Heart right ventricle (tissue), 16 donors: Measurements from ENCODE around the gene PNP. TPM values are rescaled to one million over a fixed set of nuclear protein-coding genes. Genes with fewer than 3 reads are reported as not detected.

Source experiments
- ATAC-seq, 8 donors: fragments of 200-7000 bp; cut with Tn5 transposase; one replicate each; pipeline ENCODE4 v1.9.1; 2020; ENCODE audit warnings: mild to moderate bottlenecking in 8 of 8, moderate library complexity in 8 of 8, moderate number of reproducible peaks in 1 of 8
- DNase-seq, 2 donors: peaks; one replicate each; pipeline ENCODE4 v3.0.0-alpha.2; 2020
- H3K27ac ChIP-seq, 10 donors: fragments of 200-600 bp; sonication (generic) in 2 of 10; one replicate each; pipeline versions ENCODE4 v1.5.0 to v1.8.0; 2020 to 2022; ENCODE audit warnings: mild to moderate bottlenecking in 3 of 10
- H3K27me3 ChIP-seq, 7 donors: fragments of 200-600 bp; one replicate each; pipeline ENCODE4 v1.8.0; 2021 to 2022; ENCODE audit warnings: mild to moderate bottlenecking in 2 of 7
- H3K36me3 ChIP-seq, 9 donors: fragments of 200-600 bp; sonication (generic) in 1 of 9; one replicate each; pipeline versions ENCODE4 v1.5.0 to v1.8.0; 2020 to 2022; ENCODE audit warnings: mild to moderate bottlenecking in 2 of 9
- H3K4me1 ChIP-seq, 9 donors: fragments of 200-600 bp; sonication (generic) in 1 of 9; one replicate each; pipeline versions ENCODE4 v1.5.0 to v1.8.0; 2020 to 2022; ENCODE audit warnings: mild to moderate bottlenecking in 4 of 9
- H3K4me3 ChIP-seq, 10 donors: fragments of 200-600 bp; sonication (generic) in 2 of 10; one replicate each; pipeline versions ENCODE4 v1.5.0 to v1.8.0; 2020 to 2022; ENCODE audit warnings: mild to moderate bottlenecking in 7 of 10, moderate library complexity in 2 of 10
- H3K9me3 ChIP-seq, 11 donors: fragments of 200-600 bp in 10 of 11; sonication (generic) in 2 of 11; one replicate each; pipeline versions ENCODE4 v1.5.0 to v1.8.0; 2013 to 2022; ENCODE audit warnings: mild to moderate bottlenecking in 2 of 11, control low read depth in 1 of 11, moderate library complexity in 1 of 11
- CTCF ChIP-seq, 9 donors: fragments of 200-600 bp; sonication (generic) in 2 of 9; IDR thresholded peaks; one replicate each; pipeline versions ENCODE4 v1.5.0 to v1.8.0; 2021 to 2022; ENCODE audit warnings: antibody characterized with exemption in 9 of 9, mild to moderate bottlenecking in 5 of 9, moderate library complexity in 1 of 9
- WGBS, 2 donors: extraction: QIAGEN DNeasy Blood & Tissue Kit; methylation state at CpG; one replicate each; pipeline ENCODE4 v1.1.7; 2013; ENCODE audit warnings: inconsistent platforms in 1 of 2; 5-methylcytosine and 5-hydroxymethylcytosine counted together
- intact Hi-C, 10 donors: fragments of 100-400 bp; cut with DNase I; formaldehyde crosslinking; loops; one replicate each; pipeline versions ENCODE4 v1.11.1 to v1.14.2; 2022
- polyA plus RNA-seq, 2 donors: library from polyadenylated mRNA; stranded (reverse); fragments of 200-250 nt; gene quantifications; one replicate each; pipeline ENCODE4 v1.2.3, GENCODE V29; 2013
- total RNA-seq, 10 donors: library from RNA; stranded (reverse); fragmentation: NEBNext Ultra II Directional in 3 of 10; extraction: Animal tissue kit (Norgen Biotek cat#: 25700) in 3 of 10; gene quantifications; one replicate each; pipeline versions ENCODE4 v1.2.1 to v1.2.4, GENCODE V29; 2021 to 2023
- donor health status: Arrhythmogenic right ventricular cardiomyopathy.
- donor health status: ischemic (EF 13 %, LVEDD 7.1; RV severe dilation, severe dysfunction).
- donor health status: healthy with polysubstance abuse.
- donor health status: DM: no; HTN: yes; CAD: no.
- donor health status: DM: no; HTN: no; CAD: no.
- donor health status: ischemic (EF 25% LVEDD 6.9; RV normal size, moderate dysfunction).
- donor health status: ischemic (EF 25% LVEDD 5.7; RV mildly dilated, moderate dysfunction).
- donor health status: healthy.
- donor health status: DM: yes; HTN: yes; CAD: no.
- donor health status: Ischemic cardiomyopathy.
- donor health status: ischemic (EF 35%, LVEDD 5.7; RV mildly dilated, moderate dysfunction).
- donor health status: nonischemic (EF 11% LVEDD 7.7; RV severe dilation, severe dysfunction).
- donor health status: DM: yes; HTN: yes; CAD: no.
- donor health status: PGD.
- donor health status: ischemic (EF 29% LVEDD 5.4; RV normal size, mild dysfunction).
- donor health status: nonischemic (EF 23%, LVEDD 6.1; RV moderate dilation, normal function).

Gene PNP
- total and polyA plus RNA-seq, 12 donors, result 5.0 to 33.7 (median 8.6) TPM

GRCh38 chr14:20455355-20456300 lies 13.6 kb upstream of the PNP start:
- peak; percentile 35 to 77 (median 60) for ATAC-seq
- H3K4me1 ChIP-seq, result peaks cover 8 to 71% (median 42%) of the 10 kb centered on the region in 9 donors
- DNase-seq, result no peak
- peaks cover 0 to 63% (median 44%) of the 10 kb centered on the region in 9 donors for H3K36me3 ChIP-seq
- peak overlapping the region; percentile 66 to 98 (median 74) for H3K4me3 ChIP-seq
- intact Hi-C loops, result loop anchor here in 6 of 10 donors (1.0 to 10.0 kb wide), 6 partner anchors 38 to 157 kb away; partner anchors contain the start of genes PARP2 (in 4 of the 6) and TEP1 (in 2 of the 6)
- 2% methylated on average over 39 of the region's 39 CpGs for WGBS, 2 donors
- TF ChIP-seq CTCF (IDR thresholded peaks at IDR 0.05), result no peak
- no peaks in the 10 kb centered on the region for H3K27me3 ChIP-seq
- H3K27ac ChIP-seq, result peak overlapping the region; percentile 83 to 97 (median 91)
- H3K9me3 ChIP-seq, result no peaks in the 10 kb centered on the region

GRCh38 chr14:20456971-20457370 lies 12.2 kb upstream of the PNP start:
- 73 to 86% methylated on average over 13 of the region's 13 CpGs for WGBS, 2 donors
- TF ChIP-seq CTCF (IDR thresholded peaks at IDR 0.05), result no peak
- Histone ChIP-seq H3K4me1 (peaks cover 9 to 72% (median 46%) of the 10 kb centered on the region in 9 donors), H3K27ac (peak overlapping the region in 2 of 10 donors; percentile 18 to 25), H3K9me3 (no peaks in the 10 kb centered on the region), H3K4me3 (peak overlapping the region in 1 of 10 donors; percentile 98), H3K27me3 (no peaks in the 10 kb centered on the region), H3K36me3 (peaks cover 0 to 50% (median 32%) of the 10 kb centered on the region in 9 donors)
- intact Hi-C loops, result loop anchor here in 5 of 10 donors (5.0 to 10.0 kb wide), 4 partner anchors 40 to 155 kb away; partner anchors contain the start of gene PARP2 (in 4 of the 5)
- DNase-seq, result no peak
- no peak for ATAC-seq

- no peak overlapping the region for H3K4me3 ChIP-seq
- 56 to 59% methylated on average over 8 of the region's 8 CpGs for WGBS, 2 donors
- intact Hi-C loops, result loop anchor here in 5 of 10 donors (5.0 to 10.0 kb wide), 4 partner anchors 41 to 154 kb away; partner anchors contain the start of gene PARP2 (in 4 of the 5)
- ATAC-seq (no peak), DNase-seq (no peak)
- H3K9me3 ChIP-seq, result no peaks in the 10 kb centered on the region
- H3K27ac ChIP-seq, result peak overlapping the region in 2 of 10 donors; percentile 6 to 18
- no peaks in the 10 kb centered on the region for H3K27me3 ChIP-seq
- H3K36me3 ChIP-seq, result peaks cover 0 to 43% (median 30%) of the 10 kb centered on the region in 9 donors
- TF ChIP-seq CTCF (IDR thresholded peaks at IDR 0.05), result no peak
- H3K4me1 ChIP-seq, result peaks cover 9 to 72% (median 40%) of the 10 kb centered on the region in 9 donors
These were observed 11.0 kb upstream of the PNP start for GRCh38 chr14:20458031-20458789.
